ENCODE results near the gene KCNMB3.

- TF ChIP-seq CTCF (IDR thresholded peaks at IDR 0.05) (no peak), POLR2A (IDR thresholded peaks at IDR 0.05) (no peak)
These were observed 17.6 kb upstream of the KCNMB3 start for GRCh38 chr3:179268400-179269051.
